KBM-7 (cell line): ENCODE data around the gene ARCN1.
A peak's percentile ranks its signal among the peaks of the same experiment; 100 is the strongest.

Experiments used
- DNase-seq: peaks from one replicate; pipeline ENCODE4 v3.0.0-alpha.2; 2015
- in situ Hi-C: fragments of 300-500 bp; cut with MboI; formaldehyde crosslinking; loops from 2 replicates; pipeline ENCODE4 v1.14.3; 2020; ENCODE audit warnings: low sequenced_read_pairs, low pct_unique_long_range_greater_than_20kb, mixed read lengths

Gene ARCN1

DNA sequence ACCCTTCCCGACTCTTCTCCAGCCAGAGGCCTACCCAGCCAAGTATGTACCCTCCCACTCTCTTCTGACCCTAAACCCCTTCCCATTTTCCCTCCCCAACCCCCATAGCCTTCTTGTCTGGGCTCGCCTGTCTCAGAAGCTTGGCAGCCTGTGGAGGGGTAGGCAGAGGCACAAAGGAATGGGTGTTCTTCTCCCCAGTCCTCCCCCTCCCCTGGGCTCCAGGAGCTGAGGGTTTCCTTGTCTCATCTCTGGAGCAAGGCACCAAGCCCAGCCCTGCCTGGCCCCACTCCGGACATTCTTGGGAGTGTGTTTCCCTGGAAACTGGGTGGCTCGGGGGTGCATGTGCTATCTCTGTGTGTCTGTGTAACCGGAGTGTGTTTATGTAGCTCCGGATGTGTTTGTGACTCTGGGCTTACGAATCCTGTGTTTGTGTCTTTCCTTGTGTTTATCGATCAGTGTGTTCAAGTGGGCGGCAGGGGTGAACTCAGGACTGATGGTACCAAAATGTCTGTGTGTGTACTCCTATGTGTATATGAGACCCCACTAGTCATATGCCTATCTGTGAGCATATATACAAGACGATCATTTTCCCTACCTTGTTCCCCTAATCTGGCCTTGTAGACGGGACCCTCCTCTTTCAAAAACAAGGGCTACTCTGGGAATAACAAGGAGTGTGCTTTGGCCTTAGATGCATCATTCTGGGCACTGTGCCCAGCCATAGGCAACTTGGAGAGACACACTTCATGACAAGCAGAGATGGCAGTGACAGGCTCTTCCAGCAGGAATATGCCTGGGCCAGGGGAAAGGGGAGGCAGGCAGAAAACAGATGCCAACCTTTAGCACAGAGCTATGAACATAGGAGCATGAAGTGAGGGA is 46.1 kb downstream of the ARCN1 start:
- in situ Hi-C loops = no loop called here

DNA sequence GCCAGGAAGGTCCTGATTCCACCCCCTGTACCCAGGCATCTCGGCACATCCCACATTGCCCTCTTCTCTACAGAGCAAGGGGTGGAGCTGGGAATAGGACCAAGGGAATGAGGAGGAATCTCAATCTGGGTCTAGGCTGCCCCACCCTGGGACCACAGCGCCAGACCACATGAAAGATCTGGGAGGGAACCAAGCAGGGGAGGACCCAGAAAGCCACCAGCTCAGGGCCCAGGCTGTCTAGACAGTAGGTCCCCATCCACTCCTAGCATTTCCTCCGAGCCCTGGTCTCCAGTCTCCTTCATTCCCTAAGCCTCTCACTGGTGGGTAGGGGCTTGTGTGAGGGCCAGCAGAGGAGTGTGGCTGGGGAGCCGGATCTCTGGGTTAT is 46.8 kb downstream of the ARCN1 start:
- in situ Hi-C loops = no loop called here
- no peak for DNase-seq

More for the DNA sequence above, 46.1 kb downstream of the ARCN1 start:
- no peak for DNase-seq

DNA sequence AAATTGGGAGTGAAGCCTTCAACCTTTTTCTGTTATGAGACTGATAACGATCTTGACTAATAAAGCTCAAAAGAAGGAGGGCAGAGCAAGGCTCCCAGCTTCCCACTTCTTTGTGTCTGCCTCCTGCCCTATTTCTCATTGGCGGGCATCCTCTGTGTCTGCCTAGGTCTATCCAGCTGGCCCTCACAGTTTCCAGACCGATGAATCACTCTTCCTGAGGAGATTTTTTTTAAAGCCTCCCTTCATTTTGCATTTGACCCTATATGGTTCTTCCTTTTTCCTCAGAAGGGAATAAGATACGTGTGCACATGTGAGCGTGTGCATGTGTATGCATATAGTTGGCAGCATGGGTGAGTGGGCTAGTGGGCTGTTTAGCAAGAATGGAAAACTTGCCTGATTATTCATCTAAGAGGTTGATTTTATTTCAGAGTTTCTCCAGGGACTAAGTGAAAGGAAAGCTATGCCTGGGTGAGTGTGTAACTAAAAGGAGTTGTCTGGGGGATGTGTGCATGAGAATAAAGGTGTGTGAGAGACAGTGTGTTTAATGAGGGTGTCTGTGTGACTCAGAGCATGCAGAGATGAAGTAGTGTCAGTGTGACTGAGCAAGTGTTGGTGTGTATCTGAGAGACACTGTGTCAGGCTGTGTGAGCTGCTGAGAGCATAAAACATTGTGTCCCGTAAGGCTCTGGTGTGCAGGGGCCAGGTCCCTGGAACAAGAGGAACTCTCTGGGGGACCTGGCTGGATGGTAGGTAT is 47.4 kb downstream of the ARCN1 start:
- DNase-seq = peak; percentile 72

DNA sequence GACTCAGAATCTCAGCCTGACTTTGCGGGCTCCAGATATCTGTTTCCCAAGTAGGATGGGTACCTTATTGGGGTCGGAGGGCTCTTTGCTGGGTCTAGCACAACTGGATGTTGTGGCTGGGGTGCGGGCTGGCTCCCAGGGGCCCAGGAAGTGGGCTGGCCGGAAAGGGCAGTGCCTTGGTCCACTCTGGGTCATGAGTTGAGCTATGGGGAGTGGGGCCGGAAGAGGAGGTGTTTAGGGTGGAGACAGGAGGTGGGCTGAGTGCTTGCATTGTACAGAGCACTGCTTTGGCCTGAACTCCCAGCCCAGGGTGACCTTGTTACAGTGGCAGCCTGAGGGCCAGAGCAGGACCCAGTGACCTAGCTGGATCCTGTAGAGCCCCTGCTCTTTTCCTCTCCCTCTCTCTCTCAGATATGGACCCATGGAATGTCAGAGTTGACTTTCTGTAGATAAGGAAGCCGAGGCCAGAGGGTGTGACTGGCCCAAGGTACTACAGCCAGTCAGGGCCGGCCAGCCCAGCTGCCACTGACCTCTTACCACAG is 48.4 kb downstream of the ARCN1 start:
- in situ Hi-C loops = no loop called here
- DNase-seq = no peak

More for the DNA sequence above, 47.4 kb downstream of the ARCN1 start:
- in situ Hi-C loops = no loop called here

DNA sequence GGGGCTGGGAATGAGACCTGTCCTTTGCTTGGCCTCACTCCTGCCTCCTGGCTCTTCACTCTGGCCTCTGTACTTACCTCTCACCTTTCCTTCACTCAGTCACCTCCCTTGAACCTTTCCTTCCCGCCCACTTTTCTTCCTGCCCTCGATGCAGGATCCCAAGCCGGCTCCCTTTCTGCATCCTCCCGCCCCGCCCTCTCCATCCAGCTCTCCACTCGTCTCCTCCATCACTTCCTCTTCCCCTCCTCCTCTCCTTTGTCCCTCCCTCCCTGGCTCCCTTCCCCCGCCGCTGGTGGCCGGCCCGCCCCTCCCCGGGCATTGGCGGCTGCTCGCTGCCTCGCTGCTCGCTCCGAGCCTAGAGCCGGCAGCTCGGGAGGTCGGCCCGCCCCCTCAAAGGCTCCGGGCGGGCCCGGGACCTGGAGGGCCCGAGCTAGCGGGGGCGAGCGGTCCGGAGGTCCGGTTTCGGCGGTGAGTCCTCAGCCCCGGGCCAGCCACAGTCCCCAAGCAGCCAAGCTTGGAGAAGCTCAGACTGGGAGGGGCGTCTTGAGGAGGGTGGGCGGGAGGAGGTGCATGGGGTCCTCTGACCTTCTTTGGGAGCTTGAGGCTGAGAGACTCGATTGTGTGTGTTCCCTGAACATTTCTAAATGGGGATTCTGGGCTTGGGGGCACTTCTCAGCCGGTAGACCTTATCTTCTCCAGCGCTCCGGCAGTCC is 49.0 kb downstream of the ARCN1 start:
- in situ Hi-C loops = no loop called here
- peak; percentile 72 for DNase-seq

DNA sequence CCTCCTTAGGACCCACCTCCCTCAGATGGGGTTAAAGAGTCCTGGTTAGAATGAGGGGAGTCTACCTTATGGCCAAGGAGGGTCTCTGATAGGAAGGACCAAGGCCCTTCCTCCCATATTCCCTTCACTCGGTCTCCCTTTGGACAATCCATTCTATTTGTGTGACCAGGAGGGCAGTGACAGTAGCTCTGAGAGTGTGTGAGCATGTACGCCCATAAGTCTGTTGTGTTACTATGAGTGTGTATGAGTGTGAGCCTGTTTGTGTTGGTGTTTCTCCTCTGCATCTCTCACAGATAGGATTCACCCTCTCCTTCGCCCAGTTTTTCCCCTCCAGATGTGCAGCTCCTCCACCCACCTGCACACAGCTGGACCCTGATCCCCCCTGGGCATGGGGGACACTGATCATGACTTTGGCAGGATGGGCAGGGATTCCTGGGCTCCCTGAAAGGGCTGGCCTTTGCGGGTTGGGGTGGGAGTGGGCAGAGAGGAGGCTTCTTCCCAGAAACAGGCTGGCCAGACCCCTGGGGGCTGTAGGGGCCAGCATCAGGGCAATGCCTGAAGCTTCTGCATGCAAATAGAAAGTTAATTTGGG is 49.7 kb downstream of the ARCN1 start:
- in situ Hi-C loops = no loop called here
- no peak for DNase-seq

DNA sequence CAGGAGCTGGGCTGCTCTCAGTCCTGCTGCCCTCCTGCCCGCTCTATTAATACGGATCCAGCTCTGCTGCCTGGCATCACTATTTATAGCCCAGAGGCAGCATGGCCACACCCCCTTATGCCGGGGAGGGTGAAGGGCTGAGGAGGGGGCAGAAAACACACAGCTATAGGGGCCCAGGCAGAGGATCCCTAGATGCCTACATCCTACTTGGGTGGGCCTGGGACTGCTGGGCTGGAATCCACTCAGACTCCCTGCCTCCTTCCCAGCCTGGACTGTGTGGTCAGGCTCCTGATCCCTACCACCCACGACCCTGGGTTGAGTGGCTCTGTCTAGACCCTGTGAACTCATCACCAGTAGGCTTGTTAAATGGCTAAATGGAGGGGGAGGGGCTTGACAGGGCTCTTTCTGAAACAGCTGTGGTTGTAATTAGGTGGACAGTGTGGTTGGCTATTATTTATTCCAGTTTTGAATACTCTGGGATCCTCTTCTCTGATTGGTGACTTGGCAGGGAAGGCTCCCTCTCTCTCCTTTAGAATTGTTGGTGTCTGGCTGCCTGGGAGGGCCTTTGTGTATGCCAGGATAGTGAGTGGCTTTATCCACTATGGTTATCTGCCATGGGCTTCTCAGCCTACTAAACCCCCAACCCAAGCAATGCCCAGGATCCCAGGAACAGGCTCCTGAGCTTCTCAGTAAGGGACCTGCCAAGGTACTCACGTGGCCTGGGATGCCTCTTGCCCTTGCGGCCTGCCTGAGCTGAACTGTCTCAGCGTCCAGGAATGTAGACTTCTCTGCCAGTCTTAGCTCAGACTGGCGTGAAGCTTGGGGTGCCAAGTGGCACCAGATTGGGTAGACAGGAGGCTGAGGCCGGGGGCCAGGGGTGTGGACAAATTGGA is 50.4 kb downstream of the ARCN1 start:
- no peak for DNase-seq
- in situ Hi-C loops = no loop called here

DNA sequence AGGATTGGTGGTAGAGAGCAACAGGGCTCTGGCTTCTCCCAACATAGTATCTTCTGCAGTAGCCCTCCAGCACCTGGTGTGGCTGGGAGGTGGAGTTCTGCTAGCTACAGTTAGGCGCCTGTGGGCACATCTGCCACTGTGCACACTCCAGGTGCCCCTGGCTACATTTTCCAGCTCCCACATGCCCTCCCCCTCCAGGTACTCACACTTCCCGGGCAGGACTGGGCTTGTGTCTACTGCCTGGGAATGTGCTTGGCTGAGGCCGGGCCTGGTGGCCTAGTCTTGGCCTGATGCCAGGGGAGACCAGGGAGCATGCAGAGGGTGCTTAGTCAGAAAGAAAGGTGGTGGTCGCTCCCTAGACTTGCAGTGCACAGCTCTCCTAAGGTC is 51.1 kb downstream of the ARCN1 start:
- no peak for DNase-seq
- in situ Hi-C loops = no loop called here

DNA sequence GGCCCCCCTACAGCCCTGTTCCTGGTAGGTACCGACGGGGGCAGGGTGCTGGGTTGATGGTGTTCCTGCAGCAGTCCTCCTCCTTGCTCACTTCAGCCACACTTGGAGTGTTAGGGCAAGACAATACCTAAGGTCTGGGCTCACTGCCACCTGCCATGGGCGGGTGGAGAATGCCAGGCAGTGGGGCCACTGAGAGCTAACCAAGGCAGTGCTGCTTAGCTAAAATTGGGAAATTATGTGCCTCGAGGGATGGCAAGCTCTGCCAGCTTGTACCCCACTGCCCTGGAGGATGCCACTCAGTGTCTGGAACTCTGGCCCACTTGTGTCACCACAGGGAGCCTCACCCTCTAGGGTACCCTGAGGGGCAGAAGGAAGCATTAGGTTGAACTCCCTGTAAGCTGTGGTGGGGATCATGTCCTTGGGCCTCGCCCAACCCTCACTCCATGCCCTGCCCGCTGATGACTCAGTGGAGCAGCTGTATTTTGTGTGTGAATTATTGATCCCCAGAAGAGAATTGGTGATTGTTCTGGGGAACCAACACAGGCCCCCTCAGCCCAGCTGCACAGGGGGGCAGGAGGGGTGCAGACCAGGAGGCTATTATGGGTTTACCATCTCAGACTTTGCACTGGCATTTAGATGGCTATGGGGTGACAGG is 53.0 kb downstream of the ARCN1 start:
- no peak for DNase-seq
- in situ Hi-C loops = no loop called here

DNA sequence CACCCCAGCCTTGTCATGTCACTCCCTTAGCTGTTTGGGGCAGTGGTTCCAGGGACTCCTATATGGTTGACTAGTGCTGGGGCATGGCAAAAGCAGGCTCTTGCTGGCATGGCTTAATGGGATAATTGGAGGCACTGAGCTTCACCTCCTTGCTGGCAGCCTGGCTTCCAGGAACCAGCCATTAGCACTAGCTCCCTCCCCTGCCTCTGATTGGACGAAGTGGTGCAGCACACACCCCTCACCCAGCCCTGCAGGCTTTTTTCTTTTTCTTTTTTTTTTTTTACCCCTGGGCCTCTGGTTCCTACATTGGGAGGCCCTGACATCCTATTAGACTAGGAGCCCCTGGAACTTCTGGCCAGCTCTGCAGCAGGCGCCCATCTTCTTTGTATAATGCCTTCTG is 53.8 kb downstream of the ARCN1 start:
- in situ Hi-C loops = no loop called here
- peak; percentile 19 for DNase-seq

DNA sequence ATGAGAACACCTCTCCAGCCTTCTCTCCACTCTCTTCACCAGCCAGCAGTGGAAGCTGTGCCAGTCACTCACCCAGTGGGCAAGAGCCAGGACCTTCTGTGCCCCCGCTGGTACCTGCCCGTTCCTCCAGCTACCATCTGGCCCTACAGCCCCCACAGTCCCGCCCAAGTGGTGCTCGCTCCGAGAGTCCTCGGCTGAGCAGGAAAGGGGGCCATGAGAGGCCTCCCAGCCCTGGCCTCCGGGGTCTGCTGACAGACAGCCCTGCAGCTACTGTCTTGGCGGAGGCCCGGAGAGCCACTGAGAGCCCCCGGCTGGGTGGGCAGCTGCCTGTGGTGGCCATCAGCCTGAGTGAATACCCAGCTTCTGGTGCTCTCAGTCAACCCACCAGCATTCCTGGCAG is 55.4 kb downstream of the ARCN1 start:
- in situ Hi-C loops = no loop called here
- no peak for DNase-seq

DNA sequence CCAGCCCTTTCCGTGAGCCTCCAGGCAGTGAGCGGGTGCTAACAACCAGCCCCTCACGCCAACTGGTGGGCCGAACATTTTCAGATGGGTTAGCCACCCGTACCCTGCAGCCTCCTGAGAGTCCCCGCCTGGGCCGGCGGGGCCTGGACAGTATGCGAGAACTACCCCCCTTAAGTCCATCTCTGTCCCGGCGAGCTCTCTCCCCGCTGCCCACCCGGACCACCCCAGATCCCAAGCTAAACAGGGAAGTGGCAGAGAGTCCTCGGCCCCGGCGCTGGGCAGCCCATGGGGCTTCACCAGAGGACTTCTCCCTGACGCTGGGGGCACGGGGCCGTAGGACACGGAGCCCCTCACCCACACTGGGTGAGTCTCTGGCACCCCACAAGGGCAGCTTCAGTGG is 55.8 kb downstream of the ARCN1 start:
- DNase-seq = no peak
- in situ Hi-C loops = no loop called here

DNA sequence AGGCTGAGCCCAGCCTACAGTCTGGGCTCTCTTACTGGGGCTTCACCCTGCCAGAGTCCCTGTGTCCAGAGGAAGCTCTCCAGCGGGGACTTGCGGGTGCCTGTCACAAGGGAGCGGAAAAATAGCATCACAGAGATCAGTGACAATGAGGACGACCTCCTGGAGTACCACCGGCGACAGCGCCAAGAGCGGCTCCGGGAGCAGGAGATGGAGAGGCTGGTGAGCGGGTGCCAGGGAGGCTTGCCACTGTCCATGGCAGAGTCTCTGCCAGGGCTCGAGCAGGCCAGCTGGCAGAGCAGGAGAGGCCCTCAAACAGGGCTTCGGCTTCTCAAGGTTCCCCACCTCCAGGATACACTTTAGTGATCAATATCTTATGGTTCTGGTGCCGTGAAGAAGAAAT is 56.2 kb downstream of the ARCN1 start:
- no peak for DNase-seq
- in situ Hi-C loops = no loop called here

DNA sequence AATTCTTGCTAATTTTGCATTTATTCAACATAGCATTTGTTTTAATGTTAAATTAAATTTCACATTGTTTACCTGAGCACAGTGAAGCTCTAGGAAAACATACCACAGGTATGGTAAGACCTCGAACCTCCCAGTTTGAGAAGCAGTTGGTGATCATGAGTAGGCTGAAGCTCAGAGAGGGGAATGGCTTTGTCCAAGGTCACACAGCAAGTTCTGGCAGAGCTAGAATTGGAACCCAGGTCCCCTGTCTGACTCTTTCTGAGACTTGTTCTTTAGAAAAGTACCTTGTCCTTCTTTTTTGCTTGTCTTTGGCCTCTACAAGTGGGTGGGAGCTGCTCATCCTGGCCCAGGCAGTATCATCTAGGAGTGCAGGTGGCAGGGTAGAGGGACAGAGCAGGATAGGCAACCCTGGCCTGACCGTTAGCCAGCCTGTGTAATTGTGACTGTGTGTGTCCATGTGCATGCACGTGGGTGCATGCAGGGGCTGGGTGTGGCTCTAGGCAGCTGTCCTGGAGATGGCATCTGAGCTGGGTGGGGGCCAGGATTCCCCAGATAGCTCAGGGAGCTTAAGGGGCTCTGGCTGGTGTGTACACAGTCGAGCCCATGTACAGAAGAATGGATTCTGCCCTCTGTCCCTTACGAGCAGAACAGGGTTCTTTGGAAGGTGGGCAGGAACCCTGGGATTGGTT is 56.8 kb downstream of the ARCN1 start:
- no peak for DNase-seq
- in situ Hi-C loops = no loop called here

DNA sequence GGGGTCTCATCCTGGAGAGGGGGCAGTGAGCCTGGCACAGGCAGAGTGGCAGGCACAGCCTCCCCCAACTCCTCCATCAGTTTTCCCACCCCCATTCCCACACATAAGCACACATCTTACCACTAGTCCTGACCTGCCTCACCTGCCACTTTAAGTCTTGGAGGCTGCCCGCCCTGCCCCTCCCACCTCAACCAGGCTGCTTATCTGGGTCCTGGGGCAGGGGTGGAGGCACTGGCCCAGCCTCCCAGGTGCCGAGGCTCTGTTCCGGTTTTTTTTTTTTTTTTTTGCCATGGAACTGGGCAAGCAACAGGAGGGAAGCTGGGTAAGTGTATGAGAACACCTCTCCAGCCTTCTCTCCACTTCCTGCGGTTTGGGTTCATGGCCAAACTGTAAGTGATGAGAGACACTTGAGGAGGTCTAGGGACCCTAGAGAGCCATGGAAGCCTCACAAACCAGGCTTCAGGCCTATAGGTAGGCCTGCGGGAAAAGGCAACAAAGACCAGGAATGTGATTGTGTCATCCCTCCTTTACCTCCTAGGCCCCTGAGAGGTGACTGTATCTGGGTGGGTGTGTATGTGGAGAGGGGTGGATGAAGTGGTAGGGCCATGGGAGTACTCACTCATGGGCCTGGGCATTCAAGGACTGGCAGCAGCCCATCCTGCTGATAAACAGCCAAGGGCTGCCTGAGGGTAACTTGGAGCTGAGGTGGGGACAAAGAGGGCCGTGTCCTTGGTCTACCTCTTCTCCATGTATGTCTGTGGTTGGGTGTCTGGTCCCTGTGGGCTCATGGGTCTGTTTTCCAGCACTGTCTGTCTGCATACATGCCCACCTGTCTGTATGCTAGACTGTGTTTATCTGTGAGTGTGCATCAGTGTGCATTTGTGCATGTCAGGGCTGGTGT is 57.8 kb downstream of the ARCN1 start:
- in situ Hi-C loops = no loop called here
- DNase-seq = no peak

DNA sequence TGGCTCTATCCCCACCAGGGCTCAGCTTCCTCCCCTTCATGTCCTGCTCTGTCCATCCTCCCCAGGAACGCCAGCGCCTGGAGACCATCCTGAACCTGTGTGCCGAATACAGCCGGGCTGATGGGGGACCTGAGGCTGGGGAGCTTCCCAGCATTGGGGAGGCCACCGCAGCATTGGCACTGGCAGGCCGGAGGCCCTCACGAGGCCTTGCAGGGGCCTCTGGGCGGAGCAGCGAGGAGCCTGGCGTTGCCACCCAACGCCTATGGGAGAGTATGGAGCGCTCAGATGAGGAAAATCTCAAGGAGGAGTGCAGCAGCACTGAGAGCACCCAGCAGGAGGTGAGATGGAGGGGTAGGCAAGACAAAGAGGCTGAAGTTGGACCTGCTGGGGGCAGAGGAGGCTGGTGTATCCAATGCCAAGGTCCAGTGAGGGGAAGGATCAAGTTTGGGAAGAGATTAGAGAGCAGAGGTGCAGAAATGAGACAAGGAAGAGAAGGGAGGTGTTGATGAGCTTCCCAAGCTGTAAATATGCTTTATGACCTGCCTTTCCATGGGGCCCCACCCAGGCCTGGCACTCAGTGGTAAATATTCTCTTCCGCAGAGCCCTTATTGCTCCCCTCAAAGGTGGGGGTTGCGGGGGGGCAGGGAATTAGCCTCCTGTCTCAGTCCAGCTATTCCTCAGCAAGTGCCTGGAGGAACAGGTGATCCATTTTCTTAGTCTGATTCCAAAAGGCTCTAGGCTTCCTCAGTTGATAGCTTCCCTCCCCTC is 59.1 kb downstream of the ARCN1 start:
- in situ Hi-C loops = no loop called here
- no peak for DNase-seq
